GM21515 (cell line): Measurements from ENCODE around the gene KCNA2.

Source experiments
- ATAC-seq: cut with Tn5 transposase; IDR thresholded peaks from one replicate; pipeline ENCODE4 v1.9.1; 2021; ENCODE audit not compliant: unreplicated experiment

KCNA2 gene

GRCh38 chr1:110605446-110605845, 712 bp downstream of the KCNA2 start:
- no peak for ATAC-seq

DNA sequence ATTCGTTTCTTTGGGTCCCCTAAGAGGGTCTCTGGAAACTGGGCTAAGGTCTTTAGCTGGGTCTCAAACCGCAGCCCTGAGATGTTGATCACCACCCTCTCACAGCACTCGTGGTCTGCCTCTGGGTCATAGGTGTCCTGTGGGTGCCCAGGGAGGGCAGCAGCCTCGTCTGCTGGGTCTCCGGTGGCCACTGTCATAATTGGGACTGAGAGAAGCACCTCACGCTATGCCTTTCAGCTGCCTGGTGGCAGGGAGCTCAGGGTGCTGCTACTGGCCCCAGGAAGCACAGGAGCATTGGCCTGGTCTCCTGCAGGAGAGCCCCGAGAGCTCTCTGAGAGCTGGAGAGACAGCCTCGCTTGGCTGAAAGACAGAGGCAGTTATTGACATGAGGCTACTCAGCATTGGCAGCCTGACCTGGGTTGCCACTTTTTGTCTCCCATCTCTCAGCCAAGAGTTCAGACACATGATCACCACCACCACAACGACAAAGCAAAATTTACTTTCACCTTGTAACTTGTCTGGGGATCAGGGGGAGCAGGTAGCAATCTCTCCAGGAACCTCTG, 1.5 kb downstream of the KCNA2 start:
- no peak for ATAC-seq

DNA sequence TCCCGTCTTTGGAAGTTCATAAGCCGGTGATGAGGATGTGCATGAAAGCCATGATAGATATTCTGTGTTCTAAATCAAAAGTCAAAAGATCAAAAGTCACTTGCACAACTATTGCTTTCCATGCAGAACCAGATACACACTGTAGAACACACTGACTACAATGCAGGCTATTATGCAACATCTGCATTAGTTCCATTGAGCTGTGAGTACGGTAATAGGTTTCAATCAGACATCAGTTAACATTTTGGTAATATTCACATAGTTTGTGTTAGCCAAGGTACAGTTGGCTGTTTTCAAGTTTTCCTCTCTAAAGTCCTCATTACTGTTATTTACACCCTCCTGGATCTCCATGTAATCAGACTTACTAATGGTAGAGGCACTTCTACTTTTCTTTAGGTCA, 3.1 kb downstream of the KCNA2 start:
- no peak for ATAC-seq

GRCh38 chr1:110602466-110602865, 3.7 kb downstream of the KCNA2 start:
- no peak for ATAC-seq

DNA sequence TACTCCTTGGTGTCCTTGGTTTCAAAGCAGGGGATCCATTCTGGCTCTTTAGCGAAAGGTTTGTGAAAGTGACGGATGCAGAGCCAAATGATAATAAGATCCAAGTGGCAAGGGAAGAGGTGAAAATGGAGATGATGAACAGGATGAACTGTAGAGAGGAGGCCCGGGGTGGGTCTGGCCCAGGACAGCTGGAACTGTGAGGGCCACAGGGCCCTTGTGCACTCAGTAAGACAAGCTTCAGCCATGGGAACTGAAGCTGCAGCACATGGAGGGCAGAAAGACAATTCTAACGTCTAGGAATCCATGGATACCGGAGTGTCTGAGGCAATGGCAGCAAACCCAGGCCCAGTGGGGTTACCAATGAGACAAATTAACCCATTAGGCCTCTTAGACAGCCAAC, 4.8 kb downstream of the KCNA2 start:
- no peak for ATAC-seq

DNA sequence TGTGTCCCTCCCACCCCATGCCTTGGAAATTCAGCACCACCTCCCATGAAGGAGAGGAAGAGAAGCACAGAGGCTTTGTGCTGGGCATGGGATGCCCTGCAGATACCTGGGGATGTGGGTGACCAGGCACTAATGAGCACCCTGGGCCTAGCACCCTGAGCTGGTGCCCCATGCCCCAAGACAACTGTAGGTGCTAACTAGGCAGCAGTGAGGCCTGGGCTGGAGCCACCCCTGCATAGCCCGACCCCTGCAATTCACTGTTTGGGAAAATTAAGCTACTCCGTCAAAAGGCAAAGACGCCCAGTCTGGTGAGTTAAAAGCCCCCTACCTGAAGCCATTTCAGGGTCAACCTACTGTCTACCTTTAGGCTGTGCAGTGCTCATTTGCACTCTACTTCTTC, 5.4 kb downstream of the KCNA2 start:
- ATAC-seq: no peak

GRCh38 chr1:110597966-110598365, 8.2 kb downstream of the KCNA2 start:
- no peak for ATAC-seq

GRCh38 chr1:110596312-110596711, 9.8 kb downstream of the KCNA2 start:
- ATAC-seq: no peak

GRCh38 chr1:110595353-110595710, 10.8 kb downstream of the KCNA2 start:
- ATAC-seq: no peak

DNA sequence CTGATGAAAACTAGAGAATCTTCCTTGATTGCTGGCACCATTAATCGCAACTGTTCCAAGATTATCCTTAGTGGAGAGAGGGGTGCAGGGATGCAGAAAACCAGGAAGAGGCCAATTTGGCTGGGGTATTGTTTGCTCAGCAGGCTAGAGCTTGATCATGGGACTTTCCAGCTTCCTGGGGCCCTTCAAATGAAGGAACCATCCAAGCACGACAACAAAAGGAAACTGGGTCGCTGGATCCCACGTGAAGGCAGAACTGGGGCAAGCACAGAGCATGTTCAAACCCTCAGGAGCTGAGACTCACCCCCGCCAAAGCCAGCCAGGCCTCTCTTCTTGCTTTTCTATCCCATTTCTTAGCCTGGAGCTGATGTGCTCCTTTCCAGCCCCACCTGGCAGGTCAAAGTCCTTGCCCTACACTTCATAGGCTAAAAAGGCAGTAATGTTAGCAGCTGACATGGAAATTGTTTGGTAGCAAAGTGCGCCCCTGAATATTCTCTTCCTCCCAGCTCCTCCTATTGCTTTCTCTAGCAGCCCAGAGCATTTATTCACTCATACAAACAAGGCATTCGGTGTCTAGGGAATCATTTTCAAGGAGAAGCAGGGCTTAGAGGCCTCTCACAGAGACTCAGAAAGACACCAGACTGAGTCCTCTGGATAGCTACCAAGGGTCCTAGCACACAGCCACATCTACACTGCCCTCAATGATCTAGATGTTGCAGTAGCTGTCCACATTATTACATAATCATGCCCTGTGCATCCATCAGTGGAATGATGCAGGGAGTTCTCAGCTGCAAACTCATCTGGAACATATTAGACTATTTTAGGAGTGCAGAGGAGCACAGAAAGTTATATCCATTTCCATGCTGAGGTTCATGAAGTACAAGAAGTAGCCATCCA, 11.5 kb downstream of the KCNA2 start:
- no peak for ATAC-seq

DNA sequence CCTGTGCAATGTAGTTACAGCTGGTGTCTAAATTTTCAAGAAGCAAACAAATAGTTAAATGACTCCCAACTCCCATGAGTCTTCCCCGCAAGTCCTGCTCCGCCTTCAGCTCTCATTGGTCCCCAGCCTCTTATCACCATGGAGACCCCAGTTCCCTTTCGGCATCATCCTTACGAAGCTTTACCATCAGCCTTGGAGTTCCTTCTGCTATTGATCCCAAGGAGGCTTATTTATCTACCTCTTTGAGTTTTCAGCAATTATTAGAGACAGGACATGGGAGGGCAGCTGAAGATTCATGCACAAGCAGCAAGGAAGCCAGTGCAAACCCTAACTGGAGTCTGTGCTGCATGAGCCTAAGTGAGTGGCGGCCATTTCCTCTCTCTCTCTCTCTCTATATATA, 12.3 kb downstream of the KCNA2 start:
- no peak for ATAC-seq

DNA sequence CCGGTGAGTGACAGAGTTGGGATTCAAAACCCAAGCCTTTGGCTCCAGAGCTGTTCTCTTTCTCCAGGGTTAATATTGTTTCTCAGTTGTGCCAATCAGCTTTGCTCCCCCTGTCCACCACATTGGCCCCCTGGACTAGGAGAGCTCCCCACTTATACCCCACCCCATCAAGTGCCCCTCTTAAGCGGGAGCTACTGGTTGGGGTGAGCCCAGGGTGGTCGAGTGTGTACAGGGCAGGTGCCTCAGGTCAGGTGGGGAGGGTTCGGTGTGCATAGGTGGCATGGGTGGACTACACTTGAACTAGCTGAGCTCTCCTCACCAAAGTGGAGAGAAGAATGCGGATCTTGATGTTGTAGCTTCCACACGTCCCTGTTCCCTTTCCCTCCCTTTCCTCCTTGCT, 14.2 kb downstream of the KCNA2 start:
- ATAC-seq: no peak

- no peak for ATAC-seq
Observed at GRCh38 chr1:110588991-110589390, 17.2 kb downstream of the KCNA2 start.

GRCh38 chr1:110588486-110588885, 17.7 kb downstream of the KCNA2 start:
- ATAC-seq: no peak

DNA sequence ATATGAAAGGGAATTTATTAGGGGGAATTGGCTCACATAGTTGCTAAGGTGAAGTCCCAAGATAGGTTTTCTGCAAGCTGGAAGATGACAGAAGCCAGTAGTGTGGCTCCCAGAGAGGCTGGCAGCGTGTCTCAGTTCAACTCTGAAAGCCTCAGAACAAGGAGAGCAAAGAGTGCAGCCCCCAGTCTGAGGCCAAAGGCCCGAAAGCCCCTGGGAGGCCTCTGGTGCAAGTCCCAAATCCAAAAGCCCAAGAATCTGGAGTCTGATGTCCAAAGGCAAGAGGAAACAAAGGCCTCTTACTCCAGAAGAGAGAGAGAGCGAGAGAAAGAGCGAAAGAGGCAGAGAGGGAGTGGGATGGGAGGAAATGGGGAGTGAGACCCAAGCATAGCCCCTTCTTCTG, 18.3 kb downstream of the KCNA2 start:
- no peak for ATAC-seq

DNA sequence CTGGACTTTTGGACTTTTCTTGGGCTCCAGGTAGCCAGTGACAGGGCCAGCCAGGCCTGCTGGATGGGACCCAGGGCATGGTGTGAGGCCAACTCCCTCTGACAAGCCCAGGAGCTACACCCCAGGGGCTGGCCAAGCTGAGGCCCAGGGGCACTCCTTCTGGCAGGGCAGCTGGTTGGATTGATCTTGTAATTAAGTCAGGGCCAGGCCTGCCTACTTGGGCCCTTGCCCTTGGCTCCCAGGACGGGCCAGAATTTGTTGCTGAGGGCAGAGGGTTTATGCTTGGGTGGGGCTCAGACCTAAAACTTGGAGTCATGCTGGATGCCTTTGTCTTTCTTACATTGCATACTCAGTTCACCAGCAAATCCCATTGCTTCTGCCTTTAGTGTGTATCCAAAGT, 20.7 kb downstream of the KCNA2 start:
- ATAC-seq: no peak

- no peak for ATAC-seq
Observed at GRCh38 chr1:110584045-110584444, 22.1 kb downstream of the KCNA2 start.

- no peak for ATAC-seq
Observed at GRCh38 chr1:110583505-110583904, 22.7 kb downstream of the KCNA2 start.

DNA sequence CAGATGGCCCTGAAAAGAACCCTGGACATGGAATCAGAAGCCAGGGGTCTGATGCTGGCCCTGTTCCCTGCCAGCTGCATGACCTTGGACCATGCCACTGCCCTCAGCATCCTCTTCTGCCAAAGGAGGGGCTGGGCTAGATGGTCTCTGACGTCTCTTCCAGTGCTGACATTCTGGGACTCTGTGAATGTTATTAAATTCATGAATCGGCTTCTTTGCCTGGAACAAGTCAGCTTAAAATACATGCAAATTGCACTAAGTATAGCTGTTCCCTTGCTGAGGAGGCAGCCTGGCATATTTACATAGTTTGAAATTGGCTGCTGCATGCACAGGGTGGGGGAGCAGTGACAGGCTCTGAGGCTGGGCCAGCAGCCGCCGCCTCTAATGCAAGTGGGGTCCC, 23.8 kb downstream of the KCNA2 start:
- no peak for ATAC-seq

- ATAC-seq: no peak
Observed at GRCh38 chr1:110581682-110582145, 24.4 kb downstream of the KCNA2 start.

DNA sequence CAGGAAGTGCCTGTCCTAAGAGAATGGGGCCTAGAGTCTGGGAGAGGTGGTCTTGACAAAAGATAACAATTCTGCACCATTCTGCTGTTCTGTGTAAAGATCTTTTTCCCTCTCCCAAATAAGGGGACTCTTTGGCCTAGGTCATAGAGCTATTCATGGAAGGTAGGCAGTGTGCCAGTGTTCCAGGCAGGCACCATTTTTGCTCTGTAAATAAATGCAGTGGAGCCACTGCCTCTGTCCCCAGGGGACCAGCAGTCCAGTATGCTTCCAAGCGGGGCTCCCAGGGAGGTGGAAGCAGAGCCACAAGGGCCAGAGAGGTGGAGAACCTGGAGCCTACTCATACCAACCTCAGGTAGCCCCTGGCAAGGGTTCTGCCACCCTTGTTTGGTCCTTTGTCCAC, 25.9 kb downstream of the KCNA2 start:
- no peak for ATAC-seq

- no peak for ATAC-seq
Observed at GRCh38 chr1:110579460-110579859, 26.7 kb downstream of the KCNA2 start.

DNA sequence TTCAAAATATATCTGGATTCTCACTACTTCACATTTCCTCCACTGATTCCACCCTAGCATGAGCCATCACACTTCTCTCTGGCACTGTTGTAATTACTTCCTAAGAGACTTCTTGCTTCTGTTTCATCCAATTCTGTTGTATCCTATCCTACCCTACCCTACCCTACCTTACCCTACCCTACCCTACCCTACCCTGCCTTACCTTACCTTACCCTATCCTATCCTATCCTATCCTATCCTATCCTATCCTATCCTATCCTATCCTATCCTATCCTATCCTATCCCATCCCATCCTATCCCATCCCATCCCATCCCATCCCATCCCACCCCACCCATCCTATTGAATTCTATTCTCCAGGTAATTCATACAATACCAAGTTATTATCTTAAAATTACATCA, 29.7 kb downstream of the KCNA2 start:
- no peak for ATAC-seq
